8988T (cell line): ENCODE results near the gene PDF.

Experiments
- DNase-seq: peaks from one replicate; pipeline ENCODE4 v3.0.0; 2011

Gene PDF

GRCh38 chr16:69338557-69339288 is 8.3 kb upstream of the PDF start:
- DNase-seq: no peak

- DNase-seq: no peak
These were observed 4.3 kb upstream of the PDF start for GRCh38 chr16:69334696-69335095.

GRCh38 chr16:69329369-69330285 is 761 bp downstream of the PDF start:
- DNase-seq: no peak

GRCh38 chr16:69328854-69329316 is 1.5 kb downstream of the PDF start:
- DNase-seq: no peak

- DNase-seq: no peak
These were observed 2.6 kb downstream of the PDF start for GRCh38 chr16:69327585-69328310.

GRCh38 chr16:69326172-69326873 is 4.1 kb downstream of the PDF start:
- DNase-seq: no peak

- no peak for DNase-seq
These were observed 4.6 kb downstream of the PDF start for GRCh38 chr16:69325784-69326171.

GRCh38 chr16:69324585-69325253 is 5.7 kb downstream of the PDF start:
- no peak for DNase-seq

GRCh38 chr16:69324013-69324531 is 6.3 kb downstream of the PDF start:
- DNase-seq: no peak

- no peak for DNase-seq
These were observed 7.0 kb downstream of the PDF start for GRCh38 chr16:69323415-69323814.

- DNase-seq: no peak
These were observed 8.0 kb downstream of the PDF start for GRCh38 chr16:69322343-69322742.

GRCh38 chr16:69321080-69321479 is 9.3 kb downstream of the PDF start:
- DNase-seq: no peak

GRCh38 chr16:69320740-69321073 is 9.7 kb downstream of the PDF start:
- DNase-seq: no peak

GRCh38 chr16:69319826-69320739 is 10.3 kb downstream of the PDF start:
- no peak for DNase-seq

- DNase-seq: no peak
These were observed 11.0 kb downstream of the PDF start for GRCh38 chr16:69319381-69319780.

- no peak for DNase-seq
These were observed 11.5 kb downstream of the PDF start for GRCh38 chr16:69318911-69319289.

GRCh38 chr16:69318177-69318910 is 12.0 kb downstream of the PDF start:
- DNase-seq: no peak

- no peak for DNase-seq
These were observed 13.8 kb downstream of the PDF start for GRCh38 chr16:69316595-69317034.

GRCh38 chr16:69315486-69316311 is 14.7 kb downstream of the PDF start:
- DNase-seq: no peak
